Heart left ventricle (tissue), 13 donors: ENCODE data around the gene AKAP12.

Experiments
- CTCF ChIP-seq, 12 donors: fragments of 200-600 bp; sonication (generic) in 4 of 12; IDR thresholded peaks; one replicate each; pipeline versions ENCODE4 v1.5.0 to v1.8.0; 2018 to 2022; ENCODE audit warnings: antibody characterized with exemption in 12 of 12, mild to moderate bottlenecking in 5 of 12
- POLR2A ChIP-seq, 2 donors: fragments of 450-650 bp; IDR thresholded peaks; one replicate each; pipeline ENCODE4 v1.6.1; 2017; ENCODE audit warnings: antibody characterized with exemption in 2 of 2, mild to moderate bottlenecking in 2 of 2, moderate library complexity in 2 of 2
- donor health status: ischemic (EF 13 %, LVEDD 7.1; RV severe dilation, severe dysfunction).
- donor health status: DM: no; HTN: yes; CAD: no.
- donor health status: DM: no; HTN: no; CAD: no.
- donor health status: ischemic (EF 25% LVEDD 6.9; RV normal size, moderate dysfunction).
- donor health status: ischemic (EF 25% LVEDD 5.7; RV mildly dilated, moderate dysfunction).
- donor health status: ischemic (EF 35%, LVEDD 5.7; RV mildly dilated, moderate dysfunction).
- donor health status: nonischemic (EF 11% LVEDD 7.7; RV severe dilation, severe dysfunction).
- donor health status: DM: yes; HTN: yes; CAD: no.
- donor health status: PGD.
- donor health status: ischemic (EF 29% LVEDD 5.4; RV normal size, mild dysfunction).
- donor health status: nonischemic (EF 23%, LVEDD 6.1; RV moderate dilation, normal function).

GRCh38 chr6:151299011-151299410 is 59.2 kb downstream of the AKAP12 start:
- TF ChIP-seq POLR2A (IDR thresholded peaks at IDR 0.05) (no peak), CTCF (IDR thresholded peaks at IDR 0.05) (no peak)
